Jurkat, Clone E6-1 (cell line): Measurements from ENCODE around the gene RTTN. TPM values are rescaled to one million over a fixed set of nuclear protein-coding genes. Genes with fewer than 3 reads are reported as not detected.
"Not testable (repeated sequence)": the region's sequence is repeated elsewhere in the genome, so short reads cannot be mapped to it uniquely, and the experiment has no call there.

Experiments used
- DNase-seq: peaks from one replicate; pipeline ENCODE4 v3.0.0-alpha.2; 2011; ENCODE audit warnings: low read depth, low spot score
- H3K4me3 ChIP-seq: 2 replicates; pipeline ENCODE4 v1.5.1; 2011; ENCODE audit warnings: mild to moderate bottlenecking, low read length, control low read depth, moderate library complexity
- polyA plus RNA-seq: library from polyadenylated mRNA; unstranded; fragments of >200 nt; gene quantifications from one replicate; pipeline ENCODE4 v1.2.1, GENCODE V29; 2012; ENCODE audit warnings: missing spikeins; ENCODE audit not compliant: insufficient read length, insufficient read depth

Gene RTTN, protein sequence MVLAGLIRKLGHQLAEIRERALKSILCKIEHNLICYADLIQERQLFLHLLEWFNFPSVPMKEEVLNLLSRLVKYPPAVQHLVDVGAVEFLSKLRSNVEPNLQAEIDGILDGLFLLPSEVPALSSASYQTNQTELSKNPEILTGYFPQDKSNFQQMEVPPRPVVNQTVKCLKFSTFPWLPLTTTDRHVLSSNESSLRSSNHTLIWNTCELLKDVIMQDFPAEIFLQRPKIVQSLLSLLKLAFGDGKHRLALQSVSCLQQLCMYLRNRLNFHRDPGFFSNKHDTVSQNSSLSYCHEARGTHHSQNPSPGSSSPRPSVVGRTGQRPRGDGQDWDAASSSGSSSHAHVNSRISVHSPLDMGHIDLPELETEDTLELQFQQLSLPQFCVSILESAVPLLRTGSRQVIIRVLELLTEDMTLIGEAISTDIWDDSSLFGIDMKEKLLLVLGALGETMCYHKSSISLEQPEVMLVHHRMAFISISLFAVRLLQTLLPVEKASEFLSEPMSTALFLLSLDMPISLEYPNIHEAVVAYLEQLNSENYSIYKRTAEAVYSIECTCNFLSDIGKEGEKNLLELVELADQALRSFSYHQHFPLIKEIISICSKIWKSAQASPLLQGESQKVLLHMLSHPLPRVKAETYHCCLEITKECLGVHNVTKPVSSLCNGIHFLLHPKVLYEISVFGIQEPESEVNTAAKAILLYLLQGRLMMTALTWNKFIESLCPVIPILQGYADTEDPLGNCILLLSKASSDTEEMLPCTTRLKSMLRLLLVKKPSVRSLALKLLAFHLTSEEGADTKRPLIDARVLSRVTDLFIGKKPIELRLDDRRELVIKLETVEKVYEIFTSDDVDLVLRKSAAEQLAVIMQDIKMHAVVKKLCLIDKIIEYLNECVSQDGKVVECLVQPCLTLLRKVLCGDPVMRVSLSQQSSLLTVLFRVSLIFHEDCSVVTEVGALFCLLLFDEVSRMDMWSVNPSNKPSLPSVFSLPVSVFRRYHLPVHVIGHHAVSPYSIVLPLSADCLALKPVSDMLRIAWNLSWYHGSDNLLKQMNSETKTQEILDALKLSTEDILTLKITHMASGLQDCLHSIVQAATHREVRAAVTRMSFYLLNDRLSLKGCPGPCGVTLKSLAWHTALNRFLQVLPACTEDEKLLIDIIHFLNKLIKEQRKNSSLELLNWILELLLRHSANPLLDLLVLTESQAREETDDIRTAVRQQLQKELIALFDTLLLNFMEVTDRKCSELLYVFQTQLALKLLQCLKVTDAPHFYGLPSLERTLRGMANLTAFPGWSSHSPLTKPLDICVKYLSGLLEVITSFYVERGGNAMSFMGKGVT (N-terminal part only)
- polyA plus RNA-seq = 17.5 TPM

DNA sequence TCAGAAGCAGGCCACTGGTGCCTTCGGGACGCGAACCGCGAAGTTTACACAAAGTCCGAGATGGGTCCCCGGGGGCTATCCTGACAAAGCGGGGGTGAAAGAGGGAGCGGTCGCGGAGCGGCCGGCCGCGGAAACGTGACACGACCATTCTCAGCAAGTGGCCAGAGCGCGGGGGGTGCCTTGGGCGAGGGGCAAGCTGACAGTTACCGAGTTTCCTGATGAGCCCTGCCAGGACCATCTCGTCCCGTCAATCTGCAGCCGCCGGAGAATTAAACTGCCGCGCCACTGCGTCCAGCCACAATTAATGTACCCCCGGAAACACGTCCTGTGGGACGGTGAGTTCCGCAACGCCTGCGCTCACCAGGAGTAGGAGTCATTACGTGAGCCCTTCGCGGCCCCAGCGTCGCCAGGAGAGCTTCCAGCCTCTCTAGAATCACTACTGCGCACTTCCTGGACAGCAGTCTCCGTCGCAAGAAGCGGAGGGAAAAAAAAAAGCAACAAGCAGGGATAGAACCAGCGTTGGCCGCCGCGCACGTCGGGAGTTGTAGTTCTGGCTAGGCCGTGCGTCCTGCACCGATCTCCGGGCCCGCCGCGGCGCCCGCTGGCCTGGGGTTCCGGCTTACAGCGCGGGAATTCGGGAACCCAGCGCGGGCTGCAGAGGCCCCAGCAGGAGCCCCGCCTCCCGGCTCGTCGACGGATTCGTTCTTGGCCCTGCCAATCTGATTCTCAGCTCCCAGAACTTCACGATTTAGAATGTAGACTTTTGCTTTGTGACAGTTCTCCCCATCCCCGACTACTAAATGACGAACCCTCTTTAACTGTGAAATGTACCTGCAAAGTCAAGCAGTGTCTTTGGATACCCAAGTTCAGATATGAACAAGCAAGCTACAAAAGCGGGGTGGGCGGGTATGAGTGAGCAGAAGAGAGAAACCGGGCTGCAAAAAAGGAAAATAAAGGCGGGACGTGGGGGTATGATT, at the start of gene RTTN:
Gene RTTN, minus strand, starts transcription at position 267 of the 977 bp plus-strand sequence. Its CDS starts 29 bp downstream, at position 238.
- peak; percentile 95 for DNase-seq
- peak within 1 kb of the TSS; percentile 78 for H3K4me3 ChIP-seq

GRCh38 chr18:70250781-70251180, 45.3 kb upstream of the RTTN start:
- no peak overlapping the region for H3K4me3 ChIP-seq
- no peak for DNase-seq

DNA sequence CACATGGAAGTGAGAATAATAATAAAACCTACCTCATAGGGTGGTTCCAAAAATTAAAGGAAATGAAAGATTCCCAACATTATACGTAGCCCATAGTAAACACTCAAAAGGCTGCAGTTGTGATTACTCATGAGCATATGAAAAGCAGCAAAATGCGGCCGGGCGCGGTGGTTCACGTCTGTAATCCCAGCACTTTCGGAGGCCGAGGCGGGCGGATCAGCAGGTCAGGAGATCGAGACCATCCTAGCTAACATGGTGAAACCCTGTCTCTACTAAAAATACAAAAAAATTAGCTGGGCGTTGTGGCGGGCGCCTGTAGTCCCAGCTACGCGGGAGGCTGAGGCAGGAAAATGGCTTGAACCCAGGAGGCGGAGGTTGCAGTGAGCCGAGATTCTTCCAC, 44.4 kb upstream of the RTTN start:
- H3K4me3 ChIP-seq, DNase-seq: not testable (repeated sequence)

DNA sequence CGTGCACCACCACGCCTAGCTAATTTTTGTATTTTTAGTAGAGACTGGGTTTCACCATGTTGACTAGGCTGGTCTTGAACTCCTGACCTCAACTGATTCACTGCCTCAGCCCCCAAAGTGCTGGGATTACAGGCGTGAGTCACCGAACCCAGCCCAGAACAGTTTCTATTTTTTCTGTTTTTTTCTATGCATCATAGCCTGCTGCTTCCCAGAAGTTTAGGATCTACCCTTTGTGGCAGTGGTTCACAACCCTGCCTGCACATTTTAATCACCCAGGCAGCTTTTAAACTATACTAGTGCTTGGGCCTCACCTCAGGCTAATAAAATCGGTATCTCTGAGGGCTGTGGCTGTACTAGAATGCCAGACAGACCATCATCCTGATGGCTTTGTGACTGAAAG, 43.6 kb upstream of the RTTN start:
- no peak overlapping the region for H3K4me3 ChIP-seq
- DNase-seq = no peak

DNA sequence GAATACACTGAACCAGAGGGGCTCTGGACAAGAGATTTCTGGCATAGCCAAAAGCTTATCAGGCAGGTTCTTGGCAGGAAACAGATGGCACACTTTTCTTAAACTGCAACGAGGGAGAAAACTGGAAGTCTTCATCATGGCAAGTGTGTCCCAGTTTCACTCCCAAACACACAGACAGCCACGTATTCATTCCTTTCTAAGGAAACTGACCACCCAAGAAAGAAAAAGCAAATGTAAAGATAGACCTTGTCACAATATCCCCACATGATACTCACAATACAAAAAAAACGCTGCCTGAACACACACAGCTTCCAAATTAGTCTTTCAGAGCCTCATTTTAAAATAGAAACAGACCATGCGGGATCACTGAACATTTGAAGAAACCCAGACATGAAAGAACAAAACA, 40.6 kb upstream of the RTTN start:
- no peak for DNase-seq

GRCh38 chr18:70243131-70243929, 37.8 kb upstream of the RTTN start:
- no peak for DNase-seq

More for the DNA sequence above, 40.6 kb upstream of the RTTN start:
- H3K4me3 ChIP-seq = no peak overlapping the region

GRCh38 chr18:70236921-70237320, 31.4 kb upstream of the RTTN start:
- DNase-seq, H3K4me3 ChIP-seq: not testable (repeated sequence)

More at GRCh38 chr18:70243131-70243929, 37.8 kb upstream of the RTTN start:
- no peak overlapping the region for H3K4me3 ChIP-seq

- DNase-seq = no peak
Observed at GRCh38 chr18:70235478-70235877, 30.0 kb upstream of the RTTN start.

GRCh38 chr18:70234667-70235459, 29.4 kb upstream of the RTTN start:
- no peak for DNase-seq

More at GRCh38 chr18:70235478-70235877, 30.0 kb upstream of the RTTN start:
- no peak overlapping the region for H3K4me3 ChIP-seq

DNA sequence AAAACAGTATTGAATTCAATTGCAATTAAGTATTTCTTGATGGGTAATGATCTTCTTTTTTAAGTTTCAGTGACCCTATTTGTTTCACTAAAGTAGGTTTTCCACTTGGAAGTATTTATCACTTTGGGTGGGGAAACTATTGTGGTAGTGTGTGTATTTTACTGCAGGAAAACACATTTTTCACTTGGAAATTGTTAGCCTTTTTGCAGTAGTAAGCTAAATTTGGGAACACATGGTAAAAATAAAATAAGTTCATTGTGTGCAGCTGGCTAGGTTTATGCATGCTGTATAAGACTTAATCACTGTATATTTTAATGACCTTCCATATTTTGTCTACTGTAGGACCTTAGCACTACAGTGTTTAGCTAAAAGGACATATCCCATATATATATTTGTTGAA, 28.5 kb upstream of the RTTN start:
- H3K4me3 ChIP-seq = no peak overlapping the region
- DNase-seq = no peak

More at GRCh38 chr18:70234667-70235459, 29.4 kb upstream of the RTTN start:
- no peak overlapping the region for H3K4me3 ChIP-seq

- no peak overlapping the region for H3K4me3 ChIP-seq
- DNase-seq = no peak
Observed at GRCh38 chr18:70232261-70232660, 26.8 kb upstream of the RTTN start.

- no peak for DNase-seq
- no peak overlapping the region for H3K4me3 ChIP-seq
Observed at GRCh38 chr18:70229639-70230038, 24.2 kb upstream of the RTTN start.

DNA sequence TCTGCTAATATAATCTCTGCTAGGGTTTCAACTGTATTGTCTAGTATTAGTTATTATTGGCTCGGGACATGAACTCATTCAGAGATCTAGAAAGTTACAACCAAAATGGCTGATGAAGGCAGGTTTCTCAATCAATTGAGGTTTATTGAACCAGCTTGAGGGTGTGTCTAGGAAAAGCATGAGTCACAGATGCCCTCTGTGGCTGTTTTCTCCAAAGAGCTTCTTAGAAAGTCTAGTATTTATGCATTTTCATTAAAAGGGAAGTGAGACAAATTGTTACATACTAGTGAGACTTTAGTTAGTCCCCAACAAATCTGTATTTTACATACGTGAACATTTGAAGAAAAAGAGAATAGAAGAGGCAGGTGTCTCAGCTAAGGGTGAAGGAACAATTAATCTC, 23.0 kb upstream of the RTTN start:
- DNase-seq = no peak
- no peak overlapping the region for H3K4me3 ChIP-seq

DNA sequence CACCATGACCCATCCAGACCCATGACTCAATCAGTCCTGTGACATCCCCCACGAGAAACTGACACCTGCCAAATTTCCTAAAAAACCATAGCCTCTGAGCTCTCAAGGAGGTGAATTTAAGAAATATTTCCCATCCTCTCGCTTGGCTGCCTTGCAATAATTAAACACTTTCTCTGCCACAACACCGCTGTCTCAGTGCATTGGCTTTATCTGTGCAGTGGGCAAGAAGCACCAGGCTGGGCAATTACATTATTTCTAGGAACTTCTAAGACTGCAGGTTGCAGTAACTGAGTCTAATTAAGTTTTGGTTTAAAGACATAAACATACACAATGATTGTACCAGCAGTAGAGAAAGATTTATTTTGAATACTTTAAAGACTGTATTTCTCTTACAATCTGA, 22.0 kb upstream of the RTTN start:
- no peak overlapping the region for H3K4me3 ChIP-seq
- DNase-seq = no peak

DNA sequence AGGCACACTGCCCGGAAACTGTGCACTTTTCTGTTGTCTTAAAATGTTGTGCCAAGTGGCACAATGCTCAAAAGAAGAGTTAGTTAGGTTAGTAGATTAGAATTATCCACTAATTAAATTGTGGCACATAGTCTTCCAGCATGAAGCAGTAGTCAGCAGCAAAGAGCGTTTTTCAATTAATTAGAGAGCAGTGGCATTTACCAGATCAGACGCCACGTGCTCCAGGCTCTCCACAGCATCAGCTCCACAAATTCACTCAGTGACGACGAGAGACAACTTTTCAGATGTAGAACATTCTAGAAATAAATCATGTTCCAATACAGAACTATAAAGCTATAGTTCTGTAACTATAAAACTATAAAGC, 16.4 kb upstream of the RTTN start:
- no peak overlapping the region for H3K4me3 ChIP-seq
- DNase-seq = no peak

DNA sequence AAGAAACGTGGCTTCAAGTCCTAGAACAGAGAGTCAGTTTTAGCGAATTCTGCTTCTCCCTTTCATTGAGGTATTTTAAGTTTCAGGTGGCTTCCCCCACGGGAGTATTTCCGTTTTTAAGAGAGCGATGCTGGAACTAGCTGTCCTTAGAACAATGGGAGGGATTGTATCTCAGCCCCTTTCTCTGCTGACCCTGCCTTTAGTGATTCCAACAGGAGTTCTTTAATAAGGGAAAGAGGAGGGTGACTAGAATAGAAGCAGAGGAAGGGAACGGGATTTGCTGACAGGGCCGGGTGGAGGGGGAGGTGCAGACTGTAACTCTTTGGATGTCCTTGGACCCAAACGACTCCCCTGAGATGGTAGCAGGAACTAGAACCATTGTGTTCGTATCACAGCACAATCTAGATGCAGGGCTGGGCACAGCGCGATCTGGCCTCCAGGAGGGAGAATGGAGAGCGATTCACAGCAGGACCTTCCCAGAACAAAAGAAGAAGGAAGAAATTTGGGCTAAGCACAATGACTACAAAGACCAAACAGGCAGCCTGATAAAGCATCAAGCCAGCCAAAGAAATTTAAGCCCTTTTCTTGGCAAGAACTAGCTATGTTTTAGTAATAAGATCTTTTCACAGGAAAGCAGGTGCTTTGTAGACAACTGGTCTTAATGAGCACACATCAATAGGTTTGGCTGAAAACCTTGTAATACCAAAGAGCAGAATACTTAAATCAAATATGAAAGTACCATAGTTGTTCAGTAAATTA, 15.8 kb upstream of the RTTN start:
- H3K4me3 ChIP-seq = no peak overlapping the region
- no peak for DNase-seq
